MCF 10A (cell line): ENCODE measurements around the gene IGIP. TPM values are rescaled to one million over a fixed set of nuclear protein-coding genes. Genes with fewer than 3 reads are reported as not detected.

Experiments
- BruUV-seq: library from RNA; stranded (reverse); fragments of 400-500 nt; replicated peaks from 2 replicates; lab custom pipeline; 2021; lab: Mats Ljungman, UMichigan
- CTCF ChIA-PET: fragments of 300-600 bp; sonication (Branson Sonifier 250); formaldehyde crosslinking; extraction: SDS; loops from one replicate; lab custom pipeline; 2021; ENCODE audit warnings: antibody characterized with exemption, inconsistent platforms; lab: Yijun Ruan, JAX
- POLR2A ChIA-PET: fragments of 300-600, 350-650 bp; sonication (Branson Sonifier 250); formaldehyde crosslinking; extraction: SDS; loops from one replicate; lab custom pipeline; 2020; ENCODE audit warnings: antibody characterized with exemption, inconsistent platforms; lab: Yijun Ruan, JAX
- DNase-seq: peaks from one replicate; pipeline ENCODE4 v3.0.0-alpha.2; 2018; ENCODE audit not compliant: unreplicated experiment
- H3K27ac Mint-ChIP-seq: one replicate; pipeline ENCODE4 v1.8.0; 2022; ENCODE audit warnings: mild to moderate bottlenecking, low read depth, mixed read lengths; ENCODE audit not compliant: unreplicated experiment
- H3K27me3 Mint-ChIP-seq: one replicate; pipeline ENCODE4 v1.8.0; 2022; ENCODE audit warnings: mixed read lengths; ENCODE audit not compliant: insufficient read depth, unreplicated experiment
- H3K36me3 Mint-ChIP-seq: one replicate; pipeline ENCODE4 v1.8.0; 2022; ENCODE audit warnings: mild to moderate bottlenecking, moderate library complexity, mixed read lengths; ENCODE audit not compliant: insufficient read depth, unreplicated experiment
- H3K4me1 Mint-ChIP-seq: one replicate; pipeline ENCODE4 v1.8.0; 2022; ENCODE audit warnings: mixed read lengths; ENCODE audit not compliant: insufficient read depth, unreplicated experiment
- H3K4me3 Mint-ChIP-seq: one replicate; pipeline ENCODE4 v1.8.0; 2022; ENCODE audit warnings: mild to moderate bottlenecking, moderate library complexity, mixed read lengths; ENCODE audit not compliant: unreplicated experiment
- H3K9me3 Mint-ChIP-seq: one replicate; pipeline ENCODE4 v1.8.0; 2022; ENCODE audit warnings: mixed read lengths; ENCODE audit not compliant: unreplicated experiment
- CTCF ChIP-seq: fragments of 200-600 bp; IDR thresholded peaks from one replicate; pipeline ENCODE4 v1.8.0; 2022; ENCODE audit warnings: antibody characterized with exemption, mild to moderate bottlenecking; ENCODE audit not compliant: unreplicated experiment
- intact Hi-C: fragments of 100-400 bp; cut with micrococcal nuclease; formaldehyde crosslinking; loops from 2 replicates; pipeline ENCODE4 v1.14.1; 2022
- total RNA-seq: library from RNA; stranded (reverse); gene quantifications from 2 replicates; pipeline ENCODE4 v1.2.3, GENCODE V29; 2022

The IGIP gene
- total RNA-seq, 1 experiment from 2014 or later: 7.5 TPM

- Mint-ChIP-seq H3K4me3 (no peak overlapping the region), H3K36me3 (peaks cover 6% of the 10 kb centered on the region), H3K9me3 (no peaks in the 10 kb centered on the region), H3K27ac (no peak overlapping the region), H3K27me3 (no peaks in the 10 kb centered on the region), H3K4me1 (peaks cover 7% of the 10 kb centered on the region)
- intact Hi-C loops: no loop called here
- BruUV-seq: no TSS peak
- no peak for DNase-seq
- ChIA-PET POLR2A (interaction anchor here (0.6 kb wide), 1 partner anchor 46 kb away, joined by 3 read pairs; no protein-coding TSS in a partner anchor), CTCF (interaction anchor here (0.8 to 1.3 kb wide), 3 partner anchors 12 to 94 kb away, joined by 3 to 5 read pairs (median 3); no protein-coding TSS in a partner anchor)
- TF ChIP-seq CTCF: no peak
Measured at GRCh38 chr5:140166911-140167310, 41.2 kb downstream of the IGIP start.

GRCh38 chr5:140168371-140168770 lies 42.6 kb downstream of the IGIP start:
- intact Hi-C loops: no loop called here
- POLR2A ChIA-PET: interaction anchor here (0.5 to 1.9 kb wide), 2 partner anchors 9 to 125 kb away, joined by 3 to 7 read pairs; partner anchors contain the start of gene NRG2
- no peak overlapping the region for H3K27ac Mint-ChIP-seq

GRCh38 chr5:140169410-140169809 lies 43.7 kb downstream of the IGIP start:
- ChIA-PET POLR2A (interaction anchor here (0.5 to 1.9 kb wide), 6 partner anchors 10 to 463 kb away, joined by 3 to 7 read pairs (median 3); no protein-coding TSS in a partner anchor), CTCF (interaction anchor here (0.6 to 1.8 kb wide), 17 partner anchors 9 to 382 kb away, joined by 3 to 8 read pairs (median 3); partner anchors contain the start of gene HBEGF)
- no peak overlapping the region for H3K27ac Mint-ChIP-seq
- TF ChIP-seq CTCF: peak; percentile 5
- peaks cover under 1% of the 10 kb centered on the region for H3K36me3 Mint-ChIP-seq
- no peak overlapping the region for H3K4me3 Mint-ChIP-seq
- no peaks in the 10 kb centered on the region for H3K9me3 Mint-ChIP-seq
- peaks cover 11% of the 10 kb centered on the region for H3K4me1 Mint-ChIP-seq
- DNase-seq: peak; percentile 28
- no TSS peak for BruUV-seq
- no peaks in the 10 kb centered on the region for H3K27me3 Mint-ChIP-seq
- intact Hi-C loops: no loop called here

More at GRCh38 chr5:140168371-140168770, 42.6 kb downstream of the IGIP start:
- Mint-ChIP-seq H3K9me3 (no peaks in the 10 kb centered on the region), H3K27me3 (no peaks in the 10 kb centered on the region), H3K36me3 (no peaks in the 10 kb centered on the region), H3K4me1 (peaks cover 7% of the 10 kb centered on the region), H3K4me3 (no peak overlapping the region)
- no peak for TF ChIP-seq CTCF
- CTCF ChIA-PET: interaction anchor here (0.5 to 1.6 kb wide), 4 partner anchors 22 to 1156 kb away, joined by 3 to 7 read pairs (median 3); no protein-coding TSS in a partner anchor
- no TSS peak for BruUV-seq
- no peak for DNase-seq

GRCh38 chr5:140172483-140172882 lies 46.7 kb downstream of the IGIP start:
- BruUV-seq: no TSS peak
- CTCF ChIA-PET: no interaction called here
- no peaks in the 10 kb centered on the region for H3K9me3 Mint-ChIP-seq
- DNase-seq: no peak
- no peak overlapping the region for H3K27ac Mint-ChIP-seq
- POLR2A ChIA-PET: no interaction called here
- H3K4me1 Mint-ChIP-seq: peaks cover 11% of the 10 kb centered on the region
- no peaks in the 10 kb centered on the region for H3K27me3 Mint-ChIP-seq
- no peak overlapping the region for H3K4me3 Mint-ChIP-seq
- peaks cover 16% of the 10 kb centered on the region for H3K36me3 Mint-ChIP-seq
- intact Hi-C loops: no loop called here
- TF ChIP-seq CTCF: no peak
